Ovary (tissue), 3 donors: ENCODE data around the gene TBX4.

Source experiments
- CTCF ChIP-seq, 3 donors: fragments of 450-650 bp in 2 of 3; fragments of 200-600 bp in 1 of 3; IDR thresholded peaks; one replicate each; pipeline versions ENCODE4 v1.5.1 to v1.8.0; 2016 to 2022; ENCODE audit warnings: antibody characterized with exemption in 3 of 3, mild to moderate bottlenecking in 1 of 3
- EP300 ChIP-seq: sonication (generic); formaldehyde crosslinking; IDR thresholded peaks from one replicate; pipeline ENCODE4 v1.6.1; 2017; ENCODE audit warnings: antibody characterized with exemption
- POLR2A ChIP-seq: fragments of 450-650 bp; IDR thresholded peaks from one replicate; pipeline ENCODE4 v1.6.1; 2017; ENCODE audit warnings: antibody characterized with exemption, mild to moderate bottlenecking, moderate library complexity
- donor health status: DM: no; HTN: no; CAD: no.

- TF ChIP-seq POLR2A, result no peak
- no peak for TF ChIP-seq CTCF (IDR thresholded peaks at IDR 0.05)
- no peak for TF ChIP-seq EP300
These were observed 22.9 kb upstream of the TBX4 start for GRCh38 chr17:61429274-61429673.
